Prostate gland (tissue), 2 donors: ENCODE measurements around the gene TGFA.

Experiments
- POLR2AphosphoS5 ChIP-seq: sonication (generic); formaldehyde crosslinking; IDR thresholded peaks from one replicate; pipeline ENCODE4 v1.6.1; 2017; ENCODE audit warnings: antibody characterized with exemption
- TF ChIP-seq, protein P1 (sequence below), 4 experiments: fragments of 200-600 bp in 2 of 4; fragments of 450-650 bp in 2 of 4; sonication (generic) in 2 of 4; IDR thresholded peaks; 1 replicate in 3 of 4; 2 replicates in 1 of 4; pipeline ENCODE4 v1.5.1; 2016 to 2019; ENCODE audit warnings: antibody characterized with exemption in 4 of 4, mild to moderate bottlenecking in 2 of 4, moderate library complexity in 2 of 4

GRCh38 chr2:70566906-70567305 is 13.3 kb upstream of the TGFA start:
- TF ChIP-seq, protein P1, sequence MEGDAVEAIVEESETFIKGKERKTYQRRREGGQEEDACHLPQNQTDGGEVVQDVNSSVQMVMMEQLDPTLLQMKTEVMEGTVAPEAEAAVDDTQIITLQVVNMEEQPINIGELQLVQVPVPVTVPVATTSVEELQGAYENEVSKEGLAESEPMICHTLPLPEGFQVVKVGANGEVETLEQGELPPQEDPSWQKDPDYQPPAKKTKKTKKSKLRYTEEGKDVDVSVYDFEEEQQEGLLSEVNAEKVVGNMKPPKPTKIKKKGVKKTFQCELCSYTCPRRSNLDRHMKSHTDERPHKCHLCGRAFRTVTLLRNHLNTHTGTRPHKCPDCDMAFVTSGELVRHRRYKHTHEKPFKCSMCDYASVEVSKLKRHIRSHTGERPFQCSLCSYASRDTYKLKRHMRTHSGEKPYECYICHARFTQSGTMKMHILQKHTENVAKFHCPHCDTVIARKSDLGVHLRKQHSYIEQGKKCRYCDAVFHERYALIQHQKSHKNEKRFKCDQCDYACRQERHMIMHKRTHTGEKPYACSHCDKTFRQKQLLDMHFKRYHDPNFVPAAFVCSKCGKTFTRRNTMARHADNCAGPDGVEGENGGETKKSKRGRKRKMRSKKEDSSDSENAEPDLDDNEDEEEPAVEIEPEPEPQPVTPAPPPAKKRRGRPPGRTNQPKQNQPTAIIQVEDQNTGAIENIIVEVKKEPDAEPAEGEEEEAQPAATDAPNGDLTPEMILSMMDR (IDR thresholded peaks at IDR 0.05), result no peak
- TF ChIP-seq POLR2AphosphoS5, result no peak
